H9 (cell line): ENCODE data around the gene SH3TC1. TPM values are rescaled to one million over a fixed set of nuclear protein-coding genes. Genes with fewer than 3 reads are reported as not detected.

Experiments used
- DNase-seq: peaks from one replicate; pipeline ENCODE4 v3.0.0-alpha.2; 2017
- H2AFZ ChIP-seq: one replicate; pipeline ENCODE4 v1.6.1; 2013; ENCODE audit warnings: mild to moderate bottlenecking, low read length, control low read depth, moderate library complexity
- H2AK5ac ChIP-seq: 2 replicates; pipeline ENCODE4 v1.6.1; 2013; ENCODE audit warnings: low read length, control low read depth, mixed read lengths; ENCODE audit not compliant: insufficient read length
- H2BK120ac ChIP-seq: one replicate; pipeline ENCODE4 v1.6.1; 2013; ENCODE audit warnings: low read depth, mild to moderate bottlenecking, low read length, control low read depth, inconsistent platforms; ENCODE audit not compliant: poor library complexity, severe bottlenecking
- H2BK12ac ChIP-seq: 2 replicates; pipeline ENCODE4 v1.6.1; 2013; ENCODE audit warnings: low read length, control low read depth, mixed read lengths, low read depth; ENCODE audit not compliant: insufficient read length
- H2BK15ac ChIP-seq: 2 replicates; pipeline ENCODE4 v1.6.1; 2013; ENCODE audit warnings: low read depth, low read length, control low read depth
- H2BK20ac ChIP-seq: one replicate; pipeline ENCODE4 v1.6.1; 2013; ENCODE audit warnings: low read depth, mild to moderate bottlenecking, low read length, control low read depth, inconsistent platforms; ENCODE audit not compliant: poor library complexity, severe bottlenecking
- H2BK5ac ChIP-seq: 2 replicates; pipeline ENCODE4 v1.6.1; 2013; ENCODE audit warnings: low read length, control low read depth, mixed read lengths; ENCODE audit not compliant: insufficient read length
- H3K14ac ChIP-seq: 2 replicates; pipeline ENCODE4 v1.6.1; 2013; ENCODE audit warnings: low read length, control low read depth; ENCODE audit not compliant: insufficient read depth
- H3K18ac ChIP-seq: 2 replicates; pipeline ENCODE4 v1.6.1; 2013; ENCODE audit warnings: low read depth, mild to moderate bottlenecking, mixed read lengths, low read length, control low read depth; ENCODE audit not compliant: insufficient read length
- H3K23ac ChIP-seq: 2 replicates; pipeline ENCODE4 v1.6.1; 2013; ENCODE audit warnings: low read length, control low read depth, mixed read lengths, low read depth; ENCODE audit not compliant: insufficient read length
- H3K23me2 ChIP-seq: 2 replicates; pipeline ENCODE4 v1.6.1; 2013; ENCODE audit warnings: low read depth, mild to moderate bottlenecking, mixed read lengths, low read length, control low read depth; ENCODE audit not compliant: insufficient read length, poor library complexity, severe bottlenecking
- H3K27ac ChIP-seq: 2 replicates; pipeline ENCODE4 v1.5.1; 2013; ENCODE audit warnings: low read length, control low read depth, mixed read lengths, low read depth; ENCODE audit not compliant: insufficient read length
- H3K27me3 ChIP-seq: 2 replicates; pipeline ENCODE4 v1.6.1; 2013; ENCODE audit warnings: low read length, control low read depth, inconsistent platforms; ENCODE audit not compliant: insufficient read depth
- H3K4ac ChIP-seq: 2 replicates; pipeline ENCODE4 v1.6.1; 2013; ENCODE audit warnings: low read depth, mild to moderate bottlenecking, control low read depth, inconsistent platforms, low read length, moderate library complexity
- H3K4me1 ChIP-seq: 2 replicates; pipeline ENCODE4 v1.6.1; 2013; ENCODE audit warnings: low read length, control low read depth, inconsistent platforms; ENCODE audit not compliant: insufficient read depth
- H3K4me2 ChIP-seq: 2 replicates; pipeline ENCODE4 v1.6.1; 2013; ENCODE audit warnings: low read length, control low read depth, mixed read lengths; ENCODE audit not compliant: insufficient read length, insufficient read depth
- H3K56ac ChIP-seq: 2 replicates; pipeline ENCODE4 v1.6.1; 2013; ENCODE audit warnings: low read depth, mild to moderate bottlenecking, mixed read lengths, low read length, control low read depth; ENCODE audit not compliant: insufficient read length
- H3K79me1 ChIP-seq: 2 replicates; pipeline ENCODE4 v1.6.1; 2013; ENCODE audit warnings: low read depth, mild to moderate bottlenecking, moderate library complexity, low read length, control low read depth, inconsistent platforms; ENCODE audit not compliant: insufficient read depth, poor library complexity, severe bottlenecking
- H3K79me2 ChIP-seq: 2 replicates; pipeline ENCODE4 v1.6.1; 2013; ENCODE audit warnings: low read length, control low read depth, inconsistent platforms; ENCODE audit not compliant: insufficient read depth
- H3K9ac ChIP-seq: 2 replicates; pipeline ENCODE4 v1.6.1; 2013; ENCODE audit warnings: low read length, control low read depth, mixed read lengths; ENCODE audit not compliant: insufficient read length; ENCODE audit errors: extremely low read depth
- H3K9me3 ChIP-seq: one replicate; pipeline ENCODE4 v1.6.1; 2013; ENCODE audit warnings: low read depth, low read length, inconsistent platforms; ENCODE audit not compliant: control insufficient read depth
- H3T11ph ChIP-seq: one replicate; pipeline ENCODE4 v1.6.1; 2013; ENCODE audit warnings: mild to moderate bottlenecking, low read length, control low read depth, inconsistent platforms
- H4K20me1 ChIP-seq: one replicate; pipeline ENCODE4 v1.6.1; 2013; ENCODE audit not compliant: control insufficient read depth, insufficient read length, insufficient read depth
- H4K5ac ChIP-seq: 2 replicates; pipeline ENCODE4 v1.6.1; 2013; ENCODE audit warnings: low read depth, mild to moderate bottlenecking, mixed read lengths, low read length, control low read depth; ENCODE audit not compliant: insufficient read length
- H4K8ac ChIP-seq: replicated peaks from 2 replicates; pipeline ENCODE4 v1.6.1; 2013; ENCODE audit warnings: low read length, control low read depth, mixed read lengths, low read depth; ENCODE audit not compliant: insufficient read length
- H4K91ac ChIP-seq: 2 replicates; pipeline ENCODE4 v1.6.1; 2013; ENCODE audit warnings: low read depth, mild to moderate bottlenecking, moderate library complexity, mixed read lengths, low read length, control low read depth; ENCODE audit not compliant: insufficient read length
- H3K27ac Mint-ChIP-seq, 3 experiments: 2 replicates in 2 of 3; 3 replicates in 1 of 3; pipeline ENCODE4 v1.8.0; 2020 to 2021; ENCODE audit warnings: mixed read lengths in 3 of 3, mild to moderate bottlenecking in 1 of 3, moderate library complexity in 1 of 3
- H3K27me3 Mint-ChIP-seq: 2 replicates; pipeline ENCODE4 v1.8.0; 2021; ENCODE audit warnings: low read depth, mild to moderate bottlenecking, moderate library complexity, mixed read lengths
- H3K36me3 Mint-ChIP-seq, 3 experiments: 2 replicates in 2 of 3; 3 replicates in 1 of 3; pipeline ENCODE4 v1.8.0; 2020 to 2021; ENCODE audit warnings: low read depth in 3 of 3, mixed read lengths in 3 of 3; ENCODE audit not compliant: insufficient read depth in 1 of 3
- H3K4me1 Mint-ChIP-seq, 2 experiments: 2 replicates each; pipeline ENCODE4 v1.8.0; 2020; ENCODE audit warnings: mixed read lengths in 2 of 2
- H3K4me3 Mint-ChIP-seq, 2 experiments: 2 replicates in 1 of 2; 3 replicates in 1 of 2; pipeline ENCODE4 v1.8.0; 2020 to 2021; ENCODE audit warnings: mild to moderate bottlenecking in 2 of 2, mixed read lengths in 2 of 2, moderate library complexity in 1 of 2
- H3K9me3 Mint-ChIP-seq, 2 experiments: 2 replicates in 1 of 2; 3 replicates in 1 of 2; pipeline ENCODE4 v1.8.0; 2020; ENCODE audit warnings: mild to moderate bottlenecking in 2 of 2, mixed read lengths in 2 of 2, moderate library complexity in 1 of 2
- WGBS: extraction: QIAGEN DNeasy Blood & Tissue Kit; methylation state at CpG from one replicate; pipeline ENCODE4 v1.1.7; 2013; ENCODE audit warnings: missing lambda C conversion rate, low lambda C conversion rate, mixed read lengths; ENCODE audit not compliant: insufficient read length; ENCODE audit errors: extremely low coverage; 5-methylcytosine and 5-hydroxymethylcytosine counted together
- total RNA-seq: library from RNA; stranded (reverse); gene quantifications from 2 replicates; pipeline ENCODE4 v1.2.1, GENCODE V29; 2021
- TF ChIP-seq, protein P1 (sequence below): fragments of 200-600 bp; sonication (generic); conservative IDR thresholded peaks from 3 replicates; pipeline ENCODE4 v1.8.0; 2021; ENCODE audit warnings: antibody characterized with exemption, mild to moderate bottlenecking

SH3TC1 gene
- total RNA-seq, 1 experiment from 2014 or later: 0.74 TPM

DNA sequence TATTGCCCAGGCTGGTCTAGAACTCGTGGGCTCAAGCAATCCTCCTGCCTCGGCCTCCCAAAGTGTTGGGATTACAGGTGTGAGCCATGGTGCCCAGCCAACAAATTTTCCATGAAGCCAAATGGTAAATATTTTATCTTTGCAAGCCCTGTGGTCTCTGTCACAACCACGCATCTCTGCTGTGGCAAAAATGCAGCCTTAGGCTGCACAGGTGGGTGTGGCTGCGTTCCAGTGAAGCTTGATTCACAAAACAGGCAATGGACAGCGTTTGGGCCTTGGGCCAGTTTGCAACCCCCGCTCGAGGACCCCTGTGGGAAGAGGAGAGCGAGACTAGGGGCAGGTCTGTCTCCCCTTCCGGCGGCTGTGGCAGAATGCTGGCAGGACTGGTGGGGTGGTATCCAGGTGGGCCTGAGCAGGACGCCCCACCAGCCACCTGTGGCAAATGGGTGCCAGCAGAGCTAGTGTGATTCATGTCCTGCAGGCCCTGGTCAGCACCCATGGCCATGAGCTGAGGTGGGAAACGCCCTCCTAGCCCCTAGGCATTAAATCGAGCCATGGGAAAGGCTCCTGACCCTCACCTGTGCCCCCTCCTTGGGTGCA is 90.2 kb downstream of the SH3TC1 start:
- Histone ChIP-seq H4K5ac (no peak overlapping the region), H3K18ac (no peak overlapping the region), H2AFZ (no peak overlapping the region), H2BK5ac (no peak overlapping the region), H4K8ac (no peak overlapping the region), H4K20me1 (peaks cover 3% of the 10 kb centered on the region), H3K9me3 (no peaks in the 10 kb centered on the region), H2BK15ac (no peak overlapping the region), H3K27ac (no peak overlapping the region), H3K79me1 (no peaks in the 10 kb centered on the region), H3K9ac (no peak overlapping the region), H3K56ac (no peak overlapping the region), H3K79me2 (no peaks in the 10 kb centered on the region), H3K27me3 (no peaks in the 10 kb centered on the region), H2BK20ac (no peak overlapping the region), H3K4ac (no peak overlapping the region), H3K23me2 (no peaks in the 10 kb centered on the region), H3K4me2 (no peak overlapping the region), H3K4me1 (no peaks in the 10 kb centered on the region), H3K14ac (no peak overlapping the region), H2AK5ac (no peak overlapping the region), H2BK12ac (no peak overlapping the region), H4K91ac (no peak overlapping the region), H3T11ph (no peak overlapping the region), H3K23ac (no peak overlapping the region), H2BK120ac (no peak overlapping the region)
- no peak overlapping the region; a peak in 1 of 7 replicates for H3K27ac Mint-ChIP-seq
- no peaks in the 10 kb centered on the region for H3K4me1 Mint-ChIP-seq
- no CpG with 5 or more reads among the region's 13 CpGs for WGBS
- H3K4me3 Mint-ChIP-seq: no peak overlapping the region
- H3K36me3 Mint-ChIP-seq: no peaks in the 10 kb centered on the region; a peak in 1 of 7 replicates
- TF ChIP-seq, protein P1, sequence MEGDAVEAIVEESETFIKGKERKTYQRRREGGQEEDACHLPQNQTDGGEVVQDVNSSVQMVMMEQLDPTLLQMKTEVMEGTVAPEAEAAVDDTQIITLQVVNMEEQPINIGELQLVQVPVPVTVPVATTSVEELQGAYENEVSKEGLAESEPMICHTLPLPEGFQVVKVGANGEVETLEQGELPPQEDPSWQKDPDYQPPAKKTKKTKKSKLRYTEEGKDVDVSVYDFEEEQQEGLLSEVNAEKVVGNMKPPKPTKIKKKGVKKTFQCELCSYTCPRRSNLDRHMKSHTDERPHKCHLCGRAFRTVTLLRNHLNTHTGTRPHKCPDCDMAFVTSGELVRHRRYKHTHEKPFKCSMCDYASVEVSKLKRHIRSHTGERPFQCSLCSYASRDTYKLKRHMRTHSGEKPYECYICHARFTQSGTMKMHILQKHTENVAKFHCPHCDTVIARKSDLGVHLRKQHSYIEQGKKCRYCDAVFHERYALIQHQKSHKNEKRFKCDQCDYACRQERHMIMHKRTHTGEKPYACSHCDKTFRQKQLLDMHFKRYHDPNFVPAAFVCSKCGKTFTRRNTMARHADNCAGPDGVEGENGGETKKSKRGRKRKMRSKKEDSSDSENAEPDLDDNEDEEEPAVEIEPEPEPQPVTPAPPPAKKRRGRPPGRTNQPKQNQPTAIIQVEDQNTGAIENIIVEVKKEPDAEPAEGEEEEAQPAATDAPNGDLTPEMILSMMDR: no peak
- no peak for DNase-seq
- H3K27me3 Mint-ChIP-seq: no peaks in the 10 kb centered on the region; the same call in 1 of the 2 replicates
- no peaks in the 10 kb centered on the region for H3K9me3 Mint-ChIP-seq
